Fibroblast of the aortic adventitia (primary cell): ENCODE results near the gene SNAPC2. TPM values are rescaled to one million over a fixed set of nuclear protein-coding genes. Genes with fewer than 3 reads are reported as not detected.

ENCODE experiments used
- DNase-seq: peaks from one replicate; pipeline ENCODE4 v3.0.0-alpha.2; 2010; ENCODE audit warnings: low read depth
- H3K4me3 ChIP-seq: 2 replicates; pipeline ENCODE4 v1.5.1; 2011; ENCODE audit warnings: low read depth, mild to moderate bottlenecking, control low read depth, low read length, moderate library complexity
- total RNA-seq: library from RNA; depleted of rRNA; stranded (reverse); fragments of >200 nt; gene quantifications from 2 replicates; pipeline ENCODE4 v1.2.3, GENCODE V29; 2012; ENCODE audit warnings: low replicate concordance
- TF ChIP-seq, protein P1 (sequence below): IDR thresholded peaks from 2 replicates; pipeline ENCODE4 v1.5.1; 2011; ENCODE audit warnings: mild to moderate bottlenecking, low read length, control low read depth, inconsistent platforms; ENCODE audit not compliant: insufficient read depth

The SNAPC2 gene
- total RNA-seq, 1 donor: 27.8 TPM

DNA sequence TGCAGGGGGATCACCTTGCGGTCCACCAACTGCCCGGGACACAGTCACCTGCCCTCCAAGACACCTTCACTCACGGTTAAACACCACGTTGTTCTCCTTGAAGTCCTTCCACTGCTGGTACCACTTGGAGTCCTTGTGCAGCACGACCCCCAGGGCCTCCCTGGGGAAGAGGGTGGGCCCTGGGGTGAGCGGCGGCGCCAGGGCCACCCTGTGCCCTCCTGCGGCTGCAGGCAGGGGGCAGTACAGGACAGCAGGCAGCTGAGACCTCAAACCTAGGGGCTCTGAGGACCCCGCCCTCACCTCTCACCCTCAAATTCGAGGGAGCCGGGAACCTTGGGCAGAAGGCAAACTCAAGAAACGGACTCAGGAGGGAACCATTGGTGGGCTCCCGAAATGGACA, 13.3 kb downstream of the SNAPC2 start:
- DNase-seq: no peak
- TF ChIP-seq, protein P1, sequence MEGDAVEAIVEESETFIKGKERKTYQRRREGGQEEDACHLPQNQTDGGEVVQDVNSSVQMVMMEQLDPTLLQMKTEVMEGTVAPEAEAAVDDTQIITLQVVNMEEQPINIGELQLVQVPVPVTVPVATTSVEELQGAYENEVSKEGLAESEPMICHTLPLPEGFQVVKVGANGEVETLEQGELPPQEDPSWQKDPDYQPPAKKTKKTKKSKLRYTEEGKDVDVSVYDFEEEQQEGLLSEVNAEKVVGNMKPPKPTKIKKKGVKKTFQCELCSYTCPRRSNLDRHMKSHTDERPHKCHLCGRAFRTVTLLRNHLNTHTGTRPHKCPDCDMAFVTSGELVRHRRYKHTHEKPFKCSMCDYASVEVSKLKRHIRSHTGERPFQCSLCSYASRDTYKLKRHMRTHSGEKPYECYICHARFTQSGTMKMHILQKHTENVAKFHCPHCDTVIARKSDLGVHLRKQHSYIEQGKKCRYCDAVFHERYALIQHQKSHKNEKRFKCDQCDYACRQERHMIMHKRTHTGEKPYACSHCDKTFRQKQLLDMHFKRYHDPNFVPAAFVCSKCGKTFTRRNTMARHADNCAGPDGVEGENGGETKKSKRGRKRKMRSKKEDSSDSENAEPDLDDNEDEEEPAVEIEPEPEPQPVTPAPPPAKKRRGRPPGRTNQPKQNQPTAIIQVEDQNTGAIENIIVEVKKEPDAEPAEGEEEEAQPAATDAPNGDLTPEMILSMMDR: peak; percentile 33
- H3K4me3 ChIP-seq: no peak overlapping the region

DNA sequence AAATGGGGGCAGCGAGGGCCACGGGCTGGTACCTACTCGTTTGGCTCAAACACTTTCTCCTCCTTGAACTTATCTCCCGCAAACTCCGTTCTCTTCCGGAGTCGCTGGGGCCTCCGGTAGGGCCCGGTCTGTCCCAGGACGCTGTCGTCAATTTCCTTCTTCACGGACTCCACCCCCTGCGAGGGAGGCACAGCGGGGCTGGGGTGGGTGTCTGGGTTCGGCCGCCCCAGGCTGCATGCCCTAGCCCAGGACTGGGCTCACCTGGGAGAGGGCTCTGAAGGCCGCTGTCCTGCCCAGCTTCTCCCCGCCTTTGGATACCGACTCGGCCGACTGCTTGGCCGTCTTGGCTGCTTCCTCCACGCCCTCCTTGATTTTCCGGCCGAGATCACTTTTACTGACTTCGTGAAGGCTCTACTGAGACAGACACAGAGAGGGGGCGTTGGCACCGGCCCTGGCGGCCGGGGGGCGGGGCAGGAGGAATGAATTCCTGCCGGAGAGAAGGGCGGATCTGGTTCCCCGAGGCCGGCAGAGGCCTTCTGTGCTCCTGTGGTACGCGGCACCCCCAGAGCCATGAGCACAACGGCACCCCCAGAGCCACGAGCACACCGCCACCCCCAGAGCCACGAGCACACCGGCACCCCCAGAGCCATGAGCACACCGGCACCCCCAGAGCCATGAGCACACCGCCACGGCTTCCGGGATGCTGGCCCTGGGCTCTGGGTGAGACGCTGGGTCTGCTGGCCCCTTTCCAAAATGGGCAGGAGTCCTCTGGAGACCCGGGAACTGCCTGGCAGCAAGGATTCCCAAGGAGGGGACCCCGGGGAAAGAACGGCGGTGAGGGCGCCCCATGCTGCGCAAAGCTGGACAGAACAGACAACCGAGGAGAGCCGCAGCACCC, 13.9 kb downstream of the SNAPC2 start:
- TF ChIP-seq, protein P1: no peak
- DNase-seq: no peak
- no peak overlapping the region for H3K4me3 ChIP-seq

DNA sequence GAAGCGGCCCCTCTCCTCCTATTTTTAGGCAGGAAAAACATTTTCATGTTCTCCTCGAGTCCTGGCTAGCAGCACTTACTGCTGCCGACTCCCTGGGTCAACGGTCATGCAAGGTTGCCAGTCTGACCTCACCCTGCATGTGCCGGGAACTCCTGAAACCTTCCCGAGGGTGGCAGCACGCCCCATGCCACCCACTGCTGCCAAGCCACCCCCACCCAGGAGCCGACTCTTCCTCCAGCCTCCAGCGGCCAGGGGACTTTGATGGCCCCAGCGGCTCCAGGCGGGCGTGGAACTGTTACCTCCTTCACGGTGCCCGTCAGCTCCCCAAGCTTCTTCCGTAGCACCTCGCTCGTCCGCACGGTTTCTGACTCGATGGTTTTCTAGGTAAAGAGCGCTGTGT, 14.6 kb downstream of the SNAPC2 start:
- no peak for DNase-seq
- no peak overlapping the region for H3K4me3 ChIP-seq
- TF ChIP-seq, protein P1: no peak

DNA sequence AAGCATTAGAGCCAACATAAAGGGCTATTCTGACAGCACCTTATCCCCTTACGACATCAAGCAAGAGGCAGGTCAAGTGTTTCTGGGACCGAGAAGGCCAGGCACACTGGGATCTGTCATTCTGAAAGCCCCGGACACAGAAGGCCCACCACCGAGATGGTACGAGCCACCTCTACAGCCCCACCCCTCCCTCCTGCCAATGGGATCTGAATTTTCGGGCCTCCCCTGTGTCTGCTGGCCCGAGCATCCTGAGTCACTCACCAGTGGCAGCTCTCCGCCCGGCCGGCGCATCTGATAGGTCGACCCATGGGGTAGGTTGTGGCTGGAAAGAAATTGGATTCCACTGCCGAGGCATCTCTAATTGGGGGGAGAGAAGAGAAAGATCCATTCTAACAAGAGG, 20.7 kb downstream of the SNAPC2 start:
- no peak for DNase-seq
- TF ChIP-seq, protein P1: no peak
- H3K4me3 ChIP-seq: no peak overlapping the region

DNA sequence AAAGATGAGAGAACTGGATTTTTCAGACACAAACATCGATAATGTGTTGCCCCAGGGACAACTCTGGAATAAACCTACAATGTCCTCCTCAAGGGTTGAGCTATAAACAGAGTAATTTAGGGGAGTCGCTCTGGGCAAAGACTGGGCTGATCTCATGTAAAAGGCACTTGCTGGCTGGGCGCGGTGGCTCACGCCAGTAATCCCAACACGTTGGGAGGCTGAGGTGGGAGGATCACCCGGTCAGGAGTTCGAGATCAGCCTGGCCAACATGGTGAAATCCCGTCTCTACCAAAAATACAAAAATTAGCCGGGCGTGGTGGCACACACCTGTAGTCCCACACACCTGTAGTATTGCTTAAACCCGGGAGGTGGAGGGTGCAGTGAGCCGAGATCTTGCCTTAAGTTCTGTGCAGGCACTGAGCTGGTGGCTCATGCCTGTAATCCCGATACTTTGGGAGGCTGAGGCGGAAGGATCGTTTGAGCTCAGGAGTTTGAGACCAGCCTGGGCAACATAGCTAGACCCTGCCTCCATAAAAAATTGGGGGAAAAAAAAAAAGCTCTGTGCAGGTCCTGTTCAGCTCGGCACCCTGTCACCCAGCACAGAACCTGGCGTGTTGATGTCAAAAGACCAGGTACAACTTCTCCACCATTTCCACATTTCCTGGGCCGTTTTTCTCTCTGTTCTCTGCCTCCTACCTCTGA, 21.9 kb downstream of the SNAPC2 start:
- peak overlapping the region; percentile 90 for H3K4me3 ChIP-seq
- TF ChIP-seq, protein P1: no peak
- no peak for DNase-seq

DNA sequence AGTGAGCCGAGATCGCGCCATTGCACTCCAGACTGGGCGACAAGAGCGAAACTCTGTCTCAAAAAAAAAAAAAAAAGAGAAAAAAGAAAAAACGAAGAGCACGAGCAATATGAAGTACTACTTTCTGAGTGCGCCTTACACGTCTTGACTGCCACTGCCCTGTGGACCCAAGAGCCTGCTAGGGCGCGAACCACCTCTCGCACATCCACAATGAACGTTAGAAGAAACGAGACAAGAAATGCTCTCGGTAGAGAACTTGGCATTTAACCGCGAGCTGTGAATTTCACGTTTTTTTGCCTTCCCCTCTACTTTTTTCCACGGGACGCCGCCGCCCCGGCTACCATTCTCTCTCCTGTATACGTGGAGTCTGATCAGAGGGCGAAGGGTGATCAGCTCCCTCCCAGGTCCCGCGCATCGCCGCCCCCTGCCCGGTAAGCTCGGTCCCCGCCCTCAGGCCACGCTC, 22.9 kb downstream of the SNAPC2 start:
- TF ChIP-seq, protein P1: no peak
- H3K4me3 ChIP-seq: peak overlapping the region; percentile 90
- DNase-seq: peak; percentile 13
